ENCODE results near the gene SPANXN5.
"Not testable (repeated sequence)": the region's sequence is repeated elsewhere in the genome, so short reads cannot be mapped to it uniquely, and the experiment has no call there.

Gene SPANXN5, protein sequence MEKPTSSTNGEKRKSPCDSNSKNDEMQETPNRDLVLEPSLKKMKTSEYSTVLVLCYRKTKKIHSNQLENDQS

DNA sequence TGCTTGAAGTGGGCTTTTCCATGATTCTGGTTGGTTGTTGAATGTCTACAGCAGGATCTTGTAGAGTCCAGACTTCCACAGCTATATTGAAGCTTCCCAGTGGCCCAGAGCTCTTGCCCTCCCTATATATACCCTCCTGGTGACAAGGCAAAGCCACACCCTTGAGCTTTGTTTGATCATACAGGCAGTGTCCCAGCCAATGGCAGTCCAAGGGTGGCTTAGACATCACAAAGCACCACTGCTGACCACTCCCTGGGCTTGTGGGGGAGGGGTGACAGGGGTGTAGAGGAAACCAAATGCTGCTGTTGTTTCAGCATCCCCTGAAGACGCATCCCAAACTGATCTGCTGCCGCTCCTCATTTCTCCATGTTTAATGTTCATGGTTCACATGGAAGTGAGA, at the start of gene SPANXN5:
TSS of gene SPANXN5 (minus strand) at position 101 of the 400 bp plus-strand sequence. CDS start at position 22, 79 bp downstream.
- not testable (repeated sequence) for DNase-seq (ENCODE audit: low spot score)

DNA sequence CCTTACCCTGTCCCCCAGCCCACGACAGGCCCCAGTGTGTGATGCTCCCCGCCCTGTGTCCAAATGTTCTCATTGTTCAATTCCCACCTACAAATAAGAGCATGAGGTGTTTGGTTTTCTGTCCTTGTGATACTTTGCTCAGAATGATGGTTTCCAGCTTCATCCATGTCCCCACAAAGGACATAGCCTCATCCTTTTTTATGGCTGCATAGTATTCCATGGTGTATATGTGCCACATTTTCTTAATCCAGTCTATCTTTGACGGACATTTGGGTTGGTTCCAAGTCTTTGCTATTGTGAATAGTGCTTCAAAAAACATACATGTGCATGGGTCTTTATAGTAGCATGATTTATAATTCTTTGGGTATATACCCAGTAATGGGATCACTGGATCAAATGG, 46.4 kb upstream of the SPANXN5 start:
- DNase-seq (ENCODE audit: low spot score): not testable (repeated sequence)

DNA sequence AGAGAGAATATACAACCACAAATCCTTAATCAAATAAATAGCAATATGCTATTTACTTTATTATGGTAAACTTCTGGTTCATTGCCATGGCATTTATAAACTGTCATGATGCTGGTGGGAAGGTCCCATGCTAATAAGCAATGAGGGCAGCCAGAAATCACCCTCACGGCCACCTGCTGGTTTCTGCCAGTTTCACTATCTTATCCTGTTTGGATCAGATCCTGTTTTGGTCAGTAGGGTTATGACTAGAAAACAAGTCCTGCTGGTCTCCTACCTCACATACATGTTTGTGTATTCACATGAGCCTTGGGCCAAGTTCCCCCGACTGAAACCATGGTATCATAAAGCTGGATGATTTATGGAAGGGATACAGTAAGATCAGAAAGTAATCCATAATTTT, 41.9 kb upstream of the SPANXN5 start:
- DNase-seq (ENCODE audit: low spot score): no peak

DNA sequence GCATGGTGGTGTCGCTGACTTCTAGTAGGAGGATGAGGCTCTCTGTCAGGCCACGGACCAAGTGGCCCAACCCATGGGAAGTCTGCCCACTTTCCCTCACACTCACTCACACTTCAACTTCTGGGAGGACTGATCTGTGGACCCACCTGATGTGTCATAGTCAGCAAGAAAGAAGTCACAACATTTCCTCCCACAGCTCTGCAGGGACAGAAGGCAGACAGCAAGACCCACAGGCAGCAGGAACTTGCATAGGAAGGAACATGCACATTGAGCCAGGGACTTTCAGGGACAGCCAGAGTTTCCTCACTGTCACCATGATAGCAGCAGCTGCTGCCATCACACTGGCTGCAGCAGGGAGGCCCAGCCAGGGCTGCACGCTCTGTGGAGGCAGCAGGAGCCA, 33.3 kb upstream of the SPANXN5 start:
- no peak for DNase-seq (ENCODE audit: low spot score)

DNA sequence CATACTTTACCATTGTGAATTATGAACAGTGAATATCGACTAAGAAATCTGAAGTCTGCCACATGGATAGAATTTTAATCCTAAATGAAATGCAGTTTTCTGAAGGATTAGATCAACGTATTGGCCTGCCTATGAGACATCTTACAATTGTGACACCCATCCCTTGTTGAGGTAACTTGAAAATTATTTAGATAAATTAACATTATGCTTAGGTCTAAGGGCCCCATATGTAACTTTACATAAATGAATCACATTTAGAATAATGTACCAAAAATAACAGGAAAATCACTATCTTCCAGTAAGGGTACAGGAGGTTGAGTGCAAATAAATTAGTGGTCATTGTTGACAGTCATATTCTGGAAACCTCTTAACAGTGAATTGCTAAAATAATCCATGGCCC, 27.4 kb upstream of the SPANXN5 start:
- no peak for DNase-seq (ENCODE audit: low spot score)

DNA sequence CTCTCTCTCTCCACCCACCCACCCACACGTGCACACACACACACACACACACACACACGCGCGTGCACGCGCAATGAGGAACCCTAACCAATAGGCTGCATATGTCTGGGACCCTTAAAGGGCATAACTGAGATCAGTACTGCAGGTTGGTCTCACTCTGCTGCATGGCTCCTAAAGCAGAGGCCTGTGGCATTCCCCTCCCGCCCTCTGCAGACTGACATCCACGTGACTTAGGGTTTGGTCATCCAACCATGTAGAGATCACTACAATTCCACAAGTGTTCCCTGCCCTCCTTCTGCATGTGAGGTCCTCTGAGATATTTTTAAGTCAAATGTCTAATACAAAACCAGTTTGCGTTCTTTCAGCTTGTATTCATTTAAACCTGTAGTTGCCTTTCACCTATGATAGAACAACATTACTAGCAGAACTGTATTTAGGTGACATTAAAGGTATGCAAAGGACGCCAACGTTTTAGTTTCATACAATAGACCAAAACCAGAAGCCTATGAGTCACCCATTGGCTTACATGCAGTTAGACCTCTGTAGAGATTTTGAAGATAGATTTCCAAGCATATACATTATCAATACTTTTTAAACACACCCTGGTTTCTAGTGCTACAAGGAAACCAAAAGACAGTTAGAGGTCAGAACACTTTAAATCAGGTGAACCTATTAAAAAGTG, 24.0 kb upstream of the SPANXN5 start:
- no peak for DNase-seq (ENCODE audit: low spot score)

DNA sequence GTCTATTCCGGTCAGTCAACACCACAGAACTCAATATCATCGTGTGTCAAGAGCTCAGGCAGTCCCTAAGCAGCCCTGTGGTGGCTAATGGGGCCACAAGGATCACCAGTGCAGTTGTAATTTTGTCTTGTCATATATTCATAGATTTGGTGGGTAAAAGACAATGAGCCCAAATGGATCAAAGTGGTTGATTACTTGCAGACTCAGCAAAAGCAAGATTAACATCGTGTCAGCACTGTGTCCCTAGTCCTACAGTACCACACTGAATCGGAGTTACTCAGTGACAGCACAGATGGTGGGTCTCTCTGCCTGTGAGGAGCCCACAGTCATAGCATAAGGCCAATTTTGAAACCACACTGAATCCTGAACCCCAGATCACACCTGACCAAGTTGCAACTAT, 22.6 kb upstream of the SPANXN5 start:
- DNase-seq (ENCODE audit: low spot score): no peak

DNA sequence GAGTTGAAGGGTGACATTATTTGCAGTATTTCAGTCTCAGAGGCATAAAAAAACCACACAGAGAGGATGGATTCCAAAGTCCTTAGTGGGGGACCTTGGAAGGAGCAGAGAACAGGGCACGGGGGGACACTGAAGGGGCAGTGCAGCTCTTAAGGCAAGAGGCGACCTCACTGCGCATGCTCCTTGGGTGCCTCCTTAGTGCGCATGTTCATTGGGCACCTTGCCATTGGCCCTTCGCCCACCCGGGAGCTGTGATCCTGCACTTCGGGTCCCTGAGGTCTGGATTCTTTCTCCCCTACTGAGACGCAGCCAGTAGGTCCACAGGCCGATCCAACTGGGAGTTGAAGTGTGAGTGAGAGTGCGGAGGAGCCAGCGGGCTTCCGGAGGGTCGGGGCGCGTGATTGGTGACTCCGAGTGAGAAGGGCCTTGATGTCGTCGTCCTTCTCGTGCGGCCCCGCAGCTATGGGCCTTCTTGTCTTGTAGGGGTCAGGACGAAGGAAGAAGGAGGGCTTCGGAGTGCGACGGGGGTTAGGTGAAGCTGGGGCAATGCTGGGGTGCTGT, 13.9 kb upstream of the SPANXN5 start, which contains the start of gene XAGE5:
TSS of gene XAGE5 (plus strand) at position 223 of the 561 bp plus-strand sequence. CDS start 1,280 bp downstream, outside the sequence.
- no peak for DNase-seq (ENCODE audit: low spot score)

DNA sequence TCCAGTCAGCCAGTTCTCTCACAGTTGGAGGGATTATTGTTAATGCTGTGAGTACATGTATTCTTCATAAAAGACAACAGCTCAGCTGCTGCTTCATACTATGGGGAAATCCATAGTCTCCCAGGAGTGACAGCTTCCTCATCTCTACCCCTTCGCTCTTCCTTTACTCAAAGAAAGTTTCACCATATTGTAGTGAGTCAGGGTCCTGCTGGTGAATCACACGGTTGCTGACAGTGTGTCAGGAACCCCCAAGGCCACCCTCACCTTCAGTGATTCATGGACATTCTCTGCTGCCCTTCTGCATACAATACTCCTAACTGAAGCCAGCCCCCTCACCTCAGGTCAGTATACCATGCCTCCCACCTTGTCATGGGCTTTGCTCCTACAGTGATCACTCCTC, 7.6 kb upstream of the SPANXN5 start:
- not testable (repeated sequence) for DNase-seq (ENCODE audit: low spot score)

DNA sequence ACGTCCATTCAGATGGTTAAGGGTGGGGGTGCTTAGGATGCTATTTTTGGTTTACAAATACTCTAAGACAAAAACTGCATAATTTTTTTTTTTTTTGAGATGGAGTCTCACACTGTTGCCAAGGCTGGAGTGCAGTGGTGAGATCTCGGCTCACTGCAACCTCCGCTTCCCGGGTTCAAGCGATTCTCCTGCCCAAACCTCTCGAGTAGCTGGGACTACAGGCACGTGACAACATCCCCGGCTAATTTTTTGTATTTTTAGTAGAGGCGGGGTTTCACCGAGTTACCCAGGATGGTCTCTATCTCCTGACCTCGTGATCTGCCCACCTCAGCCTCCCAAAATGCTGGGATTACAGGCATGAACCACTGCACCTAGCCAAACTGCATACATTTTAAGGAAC, 23.7 kb downstream of the SPANXN5 start:
- DNase-seq (ENCODE audit: low spot score): not testable (repeated sequence)

DNA sequence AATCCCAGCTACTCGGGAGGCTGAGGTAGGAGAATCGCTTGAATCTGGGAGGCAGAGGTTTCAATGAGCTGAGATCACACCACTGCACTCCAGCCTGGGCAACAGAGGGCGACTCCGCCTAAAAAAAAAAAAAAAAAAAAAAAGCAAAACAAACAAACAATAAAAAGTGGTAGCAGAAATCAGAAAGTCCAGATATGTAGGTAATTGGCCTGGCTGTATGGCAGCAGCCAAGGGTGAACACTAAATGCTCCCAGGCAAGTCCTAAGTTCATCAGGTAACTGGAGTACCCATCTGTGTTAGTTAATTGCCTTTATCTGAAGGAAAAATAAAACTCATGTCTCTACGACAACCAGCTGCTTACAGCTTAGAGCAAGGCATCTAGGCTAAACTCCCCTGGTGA, 31.2 kb downstream of the SPANXN5 start:
- not testable (repeated sequence) for DNase-seq (ENCODE audit: low spot score)

DNA sequence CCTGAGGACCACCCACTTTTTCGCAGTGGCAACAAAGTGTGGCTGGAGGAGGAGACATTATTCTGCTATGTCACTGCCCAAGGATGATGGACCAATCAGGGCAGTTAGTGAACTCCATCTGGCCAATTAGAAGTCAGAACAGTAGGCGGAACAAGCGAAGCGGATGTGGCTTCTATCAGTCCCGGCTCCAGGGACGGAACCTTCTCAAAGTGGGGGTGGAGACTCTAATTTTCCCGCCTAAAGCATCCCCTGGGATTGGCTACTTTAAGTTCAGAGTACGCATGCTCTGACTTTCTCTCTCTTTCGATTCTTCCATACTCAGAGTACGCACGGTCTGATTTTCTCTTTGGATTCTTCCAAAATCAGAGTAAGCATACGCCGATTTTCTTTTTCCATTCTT, 46.3 kb downstream of the SPANXN5 start, which contains the start of gene SSX2B:
TSS of gene SSX2B (plus strand) at position 301 of the 400 bp plus-strand sequence. CDS start 1,429 bp downstream, outside the sequence.
- DNase-seq (ENCODE audit: low spot score): not testable (repeated sequence)
